ENCODE data around the gene ADM.

ADM gene

GRCh38 chr11:10328314-10329098 is 23.6 kb downstream of the ADM start:
- no peak for DNase-seq (ENCODE audit: low spot score)

- DNase-seq (ENCODE audit: low spot score), result no peak
Measured at GRCh38 chr11:10329356-10329755, 24.5 kb downstream of the ADM start.

GRCh38 chr11:10329935-10330334 is 25.1 kb downstream of the ADM start:
- no peak for DNase-seq (ENCODE audit: low spot score)

- no peak for DNase-seq (ENCODE audit: low spot score)
Measured at GRCh38 chr11:10331548-10332289, 26.8 kb downstream of the ADM start.

- no peak for DNase-seq (ENCODE audit: low spot score)
Measured at GRCh38 chr11:10333490-10333889, 28.6 kb downstream of the ADM start.

GRCh38 chr11:10338287-10338686 is 33.4 kb downstream of the ADM start:
- no peak for DNase-seq (ENCODE audit: low spot score)

- no peak for DNase-seq (ENCODE audit: low spot score)
Measured at GRCh38 chr11:10348650-10349280, 43.9 kb downstream of the ADM start.

- DNase-seq (ENCODE audit: low spot score), result no peak
Measured at GRCh38 chr11:10349281-10349665, 44.4 kb downstream of the ADM start.

GRCh38 chr11:10349806-10350205 is 44.9 kb downstream of the ADM start:
- DNase-seq (ENCODE audit: low spot score), result no peak

- peak; percentile 34 for DNase-seq (ENCODE audit: low spot score)
Measured at GRCh38 chr11:10350334-10350733, 45.5 kb downstream of the ADM start.

GRCh38 chr11:10351435-10351764 is 46.5 kb downstream of the ADM start:
- DNase-seq (ENCODE audit: low spot score), result no peak

- no peak for DNase-seq (ENCODE audit: low spot score)
Measured at GRCh38 chr11:10351765-10352641, 47.1 kb downstream of the ADM start.

- no peak for DNase-seq (ENCODE audit: low spot score)
Measured at GRCh38 chr11:10352921-10353550, 48.2 kb downstream of the ADM start.

- no peak for DNase-seq (ENCODE audit: low spot score)
Measured at GRCh38 chr11:10354389-10354788, 49.5 kb downstream of the ADM start.

- no peak for DNase-seq (ENCODE audit: low spot score)
Measured at GRCh38 chr11:10355257-10355661, 50.4 kb downstream of the ADM start.

GRCh38 chr11:10356161-10356560 is 51.3 kb downstream of the ADM start:
- no peak for DNase-seq (ENCODE audit: low spot score)
